ENCODE measurements around the gene TAS1R3.

TAS1R3 gene

DNA sequence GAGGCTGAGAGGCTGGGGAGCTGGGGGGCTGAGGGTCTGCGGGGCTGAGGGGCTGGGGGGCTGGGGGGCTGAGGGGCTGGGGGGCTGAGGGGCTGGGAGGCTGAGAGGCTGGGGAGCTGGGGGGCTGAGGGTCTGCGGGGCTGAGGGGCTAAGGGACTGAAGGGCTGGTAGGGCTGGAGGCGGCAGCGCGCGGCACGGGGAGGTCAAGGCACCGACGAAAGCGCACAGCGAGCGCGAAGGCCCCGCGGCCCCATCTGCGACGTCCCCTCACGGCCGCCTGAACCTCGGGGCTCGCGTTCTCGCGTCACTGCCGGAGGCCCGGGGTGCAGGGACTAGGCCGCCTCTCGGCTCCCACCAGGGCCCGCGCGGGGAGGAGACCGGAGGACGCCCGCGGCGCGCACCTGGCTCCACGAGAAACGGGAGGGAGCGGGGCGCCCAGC lies 7.0 kb upstream of the TAS1R3 start:
- no peak for DNase-seq (ENCODE audit: low read depth in 2 of 2)

DNA sequence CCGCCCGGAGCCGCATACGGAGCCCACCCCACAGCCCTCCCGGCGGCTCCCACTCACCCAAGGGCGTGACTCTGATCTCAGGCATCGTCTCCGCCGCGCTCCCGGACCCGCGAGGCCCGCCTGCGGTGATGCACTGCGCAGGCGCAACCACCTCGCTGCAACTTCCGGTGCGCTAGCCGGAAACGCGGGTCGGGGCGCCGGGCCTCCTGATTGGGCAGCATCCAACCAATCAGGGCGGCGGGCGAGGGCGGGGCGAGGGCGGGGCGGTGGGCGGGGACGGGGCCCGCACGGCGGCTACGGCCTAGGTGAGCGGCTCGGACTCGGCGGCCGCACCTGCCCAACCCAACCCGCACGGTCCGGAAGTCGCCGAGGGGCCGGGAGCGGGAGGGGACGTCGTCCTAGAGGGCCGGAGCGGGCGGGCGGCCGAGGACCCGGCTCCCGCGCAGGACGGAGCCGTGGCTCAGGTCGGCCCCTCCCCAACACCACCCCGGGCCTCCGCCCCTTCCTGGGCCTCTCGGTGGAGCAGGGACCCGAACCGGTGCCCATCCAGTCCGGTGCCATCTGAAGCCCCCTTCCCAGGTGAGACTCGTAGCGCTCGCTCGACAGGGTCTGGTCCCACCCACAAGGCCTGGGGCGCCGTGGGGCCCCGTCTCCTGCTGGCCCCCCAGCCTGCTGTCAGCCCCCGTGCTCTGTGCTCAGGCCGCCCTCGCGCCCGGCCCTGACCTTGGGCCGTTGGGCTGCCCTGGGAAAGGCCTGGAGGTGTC lies 6.4 kb upstream of the TAS1R3 start, which contains the start of the genes CPTP and INTS11:
CPTP (plus strand) TSS at position 279 of the 764 bp plus-strand sequence. CDS start 2,109 bp downstream, outside the sequence.
INTS11 (minus strand) TSS at position 137 of the 764 bp plus-strand sequence; CDS start at position 85, 52 bp downstream.
- DNase-seq (ENCODE audit: low read depth in 2 of 2) = peak; percentile 91 to 96

DNA sequence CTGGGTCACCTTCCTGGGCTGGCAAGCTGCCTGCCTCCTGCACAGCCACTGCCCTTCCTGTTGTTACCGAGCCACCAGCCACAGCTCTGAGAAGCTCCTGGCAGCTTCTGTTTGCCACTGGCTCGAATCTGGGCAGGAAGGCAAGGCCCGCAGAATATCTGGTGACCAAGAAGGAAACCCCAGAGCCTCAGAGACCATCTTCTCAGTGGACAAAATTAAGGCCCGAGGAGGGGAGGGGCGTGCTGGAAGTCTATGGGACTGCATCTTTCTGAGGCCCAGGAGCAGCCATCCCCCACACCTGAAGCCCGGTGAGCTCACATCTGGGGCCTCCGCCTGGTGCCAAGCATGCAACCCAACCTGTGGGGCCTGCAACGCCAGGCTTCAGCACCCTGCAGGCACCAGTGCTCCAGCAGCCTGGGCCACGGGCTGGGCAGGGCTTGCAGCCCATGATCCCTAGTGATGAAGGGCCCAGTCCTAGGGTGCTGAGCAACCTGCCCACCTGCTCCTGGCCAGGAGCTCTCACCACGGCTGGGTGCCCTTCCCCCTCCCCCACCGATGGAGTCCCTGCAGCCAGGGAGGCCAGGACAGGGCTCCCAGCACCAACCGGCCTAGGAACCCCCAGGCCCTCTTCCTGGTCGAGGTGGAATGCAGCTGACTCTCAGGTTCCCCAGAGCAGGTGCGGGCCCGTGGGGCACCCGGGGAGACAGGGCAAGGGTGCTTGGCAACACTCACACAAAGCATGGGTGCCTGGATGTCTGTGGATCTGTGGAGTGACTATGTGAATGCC lies 5.6 kb upstream of the TAS1R3 start:
- no peak for DNase-seq (ENCODE audit: low read depth in 2 of 2)

GRCh38 chr1:1326075-1326605 lies 4.9 kb upstream of the TAS1R3 start:
- no peak for DNase-seq (ENCODE audit: low read depth in 2 of 2)

DNA sequence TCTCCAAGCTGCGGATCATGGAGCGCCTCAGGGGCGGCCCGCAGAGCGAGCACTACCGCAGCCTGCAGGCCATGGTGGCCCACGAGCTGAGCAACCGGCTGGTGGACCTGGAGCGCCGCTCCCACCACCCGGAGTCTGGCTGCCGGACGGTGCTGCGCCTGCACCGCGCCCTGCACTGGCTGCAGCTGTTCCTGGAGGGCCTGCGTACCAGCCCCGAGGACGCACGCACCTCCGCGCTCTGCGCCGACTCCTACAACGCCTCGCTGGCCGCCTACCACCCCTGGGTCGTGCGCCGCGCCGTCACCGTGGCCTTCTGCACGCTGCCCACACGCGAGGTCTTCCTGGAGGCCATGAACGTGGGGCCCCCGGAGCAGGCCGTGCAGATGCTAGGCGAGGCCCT lies 3.8 kb upstream of the TAS1R3 start:
- no peak for DNase-seq (ENCODE audit: low read depth in 2 of 2)

DNA sequence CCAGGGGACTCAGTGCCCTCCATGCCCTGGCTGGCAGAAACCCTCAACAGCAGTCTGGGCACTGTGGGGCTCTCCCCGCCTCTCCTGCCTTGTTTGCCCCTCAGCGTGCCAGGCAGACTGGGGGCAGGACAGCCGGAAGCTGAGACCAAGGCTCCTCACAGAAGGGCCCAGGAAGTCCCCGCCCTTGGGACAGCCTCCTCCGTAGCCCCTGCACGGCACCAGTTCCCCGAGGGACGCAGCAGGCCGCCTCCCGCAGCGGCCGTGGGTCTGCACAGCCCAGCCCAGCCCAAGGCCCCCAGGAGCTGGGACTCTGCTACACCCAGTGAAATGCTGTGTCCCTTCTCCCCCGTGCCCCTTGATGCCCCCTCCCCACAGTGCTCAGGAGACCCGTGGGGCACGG lies 2.8 kb upstream of the TAS1R3 start:
- DNase-seq (ENCODE audit: low read depth in 2 of 2) = no peak

DNA sequence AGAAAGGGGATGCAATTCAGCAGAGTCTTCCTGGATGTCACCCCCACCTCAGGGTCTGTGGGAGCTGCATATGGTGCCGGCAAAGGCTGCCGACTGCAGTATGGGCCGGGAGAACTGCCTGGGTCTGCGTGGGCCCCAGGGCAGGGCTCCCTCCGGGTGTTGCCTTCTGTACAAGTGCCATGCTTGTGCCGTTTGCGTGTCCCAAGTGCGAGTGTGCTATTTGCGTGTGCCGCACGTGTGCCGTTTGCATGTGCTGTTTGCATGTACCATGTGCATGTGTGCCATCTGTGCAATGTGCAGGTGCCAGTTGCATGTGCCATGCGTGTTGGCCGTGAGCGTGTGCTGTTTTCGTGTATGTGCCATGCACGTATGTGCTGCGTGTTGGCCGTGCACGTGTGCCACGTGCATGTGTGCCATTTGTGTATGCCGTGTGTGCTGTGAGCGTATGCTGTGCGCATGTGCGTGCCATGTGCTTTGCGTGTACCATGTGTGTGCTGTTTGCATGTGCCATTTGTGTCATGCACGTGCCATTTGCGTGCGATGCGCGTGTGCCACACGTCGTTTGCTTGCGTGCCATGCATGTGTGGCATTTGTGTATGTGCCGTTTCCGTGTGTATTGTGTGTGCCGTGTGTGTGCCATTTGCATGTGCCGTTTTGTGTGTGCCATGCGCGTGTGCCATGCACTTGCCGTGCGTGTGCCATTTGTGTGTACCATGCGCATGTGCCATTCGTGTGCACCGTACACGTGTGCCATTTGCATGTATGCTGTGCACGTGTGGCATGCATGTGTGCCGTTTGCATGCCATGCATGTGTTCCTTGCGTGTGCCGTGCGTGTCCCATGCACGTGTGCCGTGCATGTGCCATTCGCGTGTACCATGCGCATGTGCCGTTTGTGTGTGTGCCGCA lies 1.5 kb upstream of the TAS1R3 start:
- no peak for DNase-seq (ENCODE audit: low read depth in 2 of 2)

GRCh38 chr1:1330366-1331067 lies 563 bp upstream of the TAS1R3 start:
- no peak for DNase-seq (ENCODE audit: low read depth in 2 of 2)

DNA sequence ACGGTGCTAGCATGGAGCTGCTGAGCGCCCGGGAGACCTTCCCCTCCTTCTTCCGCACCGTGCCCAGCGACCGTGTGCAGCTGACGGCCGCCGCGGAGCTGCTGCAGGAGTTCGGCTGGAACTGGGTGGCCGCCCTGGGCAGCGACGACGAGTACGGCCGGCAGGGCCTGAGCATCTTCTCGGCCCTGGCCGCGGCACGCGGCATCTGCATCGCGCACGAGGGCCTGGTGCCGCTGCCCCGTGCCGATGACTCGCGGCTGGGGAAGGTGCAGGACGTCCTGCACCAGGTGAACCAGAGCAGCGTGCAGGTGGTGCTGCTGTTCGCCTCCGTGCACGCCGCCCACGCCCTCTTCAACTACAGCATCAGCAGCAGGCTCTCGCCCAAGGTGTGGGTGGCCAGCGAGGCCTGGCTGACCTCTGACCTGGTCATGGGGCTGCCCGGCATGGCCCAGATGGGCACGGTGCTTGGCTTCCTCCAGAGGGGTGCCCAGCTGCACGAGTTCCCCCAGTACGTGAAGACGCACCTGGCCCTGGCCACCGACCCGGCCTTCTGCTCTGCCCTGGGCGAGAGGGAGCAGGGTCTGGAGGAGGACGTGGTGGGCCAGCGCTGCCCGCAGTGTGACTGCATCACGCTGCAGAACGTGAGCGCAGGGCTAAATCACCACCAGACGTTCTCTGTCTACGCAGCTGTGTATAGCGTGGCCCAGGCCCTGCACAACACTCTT lies 1.1 kb downstream of the TAS1R3 start:
- no peak for DNase-seq (ENCODE audit: low read depth in 2 of 2)

GRCh38 chr1:1332774-1333480 lies 1.8 kb downstream of the TAS1R3 start:
- no peak for DNase-seq (ENCODE audit: low read depth in 2 of 2)

DNA sequence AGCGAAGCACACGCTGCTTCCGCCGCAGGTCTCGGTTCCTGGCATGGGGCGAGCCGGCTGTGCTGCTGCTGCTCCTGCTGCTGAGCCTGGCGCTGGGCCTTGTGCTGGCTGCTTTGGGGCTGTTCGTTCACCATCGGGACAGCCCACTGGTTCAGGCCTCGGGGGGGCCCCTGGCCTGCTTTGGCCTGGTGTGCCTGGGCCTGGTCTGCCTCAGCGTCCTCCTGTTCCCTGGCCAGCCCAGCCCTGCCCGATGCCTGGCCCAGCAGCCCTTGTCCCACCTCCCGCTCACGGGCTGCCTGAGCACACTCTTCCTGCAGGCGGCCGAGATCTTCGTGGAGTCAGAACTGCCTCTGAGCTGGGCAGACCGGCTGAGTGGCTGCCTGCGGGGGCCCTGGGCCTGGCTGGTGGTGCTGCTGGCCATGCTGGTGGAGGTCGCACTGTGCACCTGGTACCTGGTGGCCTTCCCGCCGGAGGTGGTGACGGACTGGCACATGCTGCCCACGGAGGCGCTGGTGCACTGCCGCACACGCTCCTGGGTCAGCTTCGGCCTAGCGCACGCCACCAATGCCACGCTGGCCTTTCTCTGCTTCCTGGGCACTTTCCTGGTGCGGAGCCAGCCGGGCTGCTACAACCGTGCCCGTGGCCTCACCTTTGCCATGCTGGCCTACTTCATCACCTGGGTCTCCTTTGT lies 2.6 kb downstream of the TAS1R3 start:
- DNase-seq (ENCODE audit: low read depth in 2 of 2) = no peak

DNA sequence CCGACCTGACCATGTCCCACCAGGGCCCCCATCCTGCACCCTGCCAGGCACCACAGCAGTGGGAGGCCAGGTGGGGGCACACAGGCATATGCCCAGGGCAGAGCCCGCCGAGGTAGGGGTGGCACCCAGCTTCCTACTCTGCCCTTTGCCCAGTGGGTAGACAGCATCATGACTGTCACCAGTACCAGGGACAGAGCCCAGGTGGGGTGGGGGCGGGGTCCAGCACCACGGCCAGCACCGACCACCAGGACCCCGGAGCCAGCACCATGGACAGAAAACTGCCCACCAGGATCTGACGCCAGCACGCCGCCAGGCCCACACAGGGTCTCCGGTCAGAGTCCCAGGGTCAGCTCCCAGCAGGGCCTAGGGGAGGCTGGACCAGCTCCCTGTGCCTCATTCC lies 3.8 kb downstream of the TAS1R3 start:
- DNase-seq (ENCODE audit: low read depth in 2 of 2) = no peak

DNA sequence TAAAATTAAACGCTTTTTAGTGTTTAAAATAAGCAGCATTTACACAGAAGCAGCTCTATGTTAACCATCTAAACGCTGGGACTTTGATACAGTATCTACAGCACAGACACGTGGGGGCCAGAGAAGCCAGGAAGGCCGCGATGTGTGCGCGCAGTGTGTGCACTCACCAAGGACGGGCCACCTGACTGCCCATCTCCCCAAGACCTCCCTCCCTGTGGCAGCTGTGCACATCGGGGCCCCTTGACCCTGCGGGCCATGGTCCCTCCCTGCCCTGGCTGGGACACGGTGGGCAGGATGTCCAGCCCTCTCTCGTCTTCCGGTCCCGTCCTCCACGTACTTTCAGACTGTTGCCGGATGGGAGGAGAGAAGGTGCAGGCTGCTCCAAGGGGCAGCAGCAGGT lies 4.2 kb downstream of the TAS1R3 start:
- no peak for DNase-seq (ENCODE audit: low read depth in 2 of 2)

DNA sequence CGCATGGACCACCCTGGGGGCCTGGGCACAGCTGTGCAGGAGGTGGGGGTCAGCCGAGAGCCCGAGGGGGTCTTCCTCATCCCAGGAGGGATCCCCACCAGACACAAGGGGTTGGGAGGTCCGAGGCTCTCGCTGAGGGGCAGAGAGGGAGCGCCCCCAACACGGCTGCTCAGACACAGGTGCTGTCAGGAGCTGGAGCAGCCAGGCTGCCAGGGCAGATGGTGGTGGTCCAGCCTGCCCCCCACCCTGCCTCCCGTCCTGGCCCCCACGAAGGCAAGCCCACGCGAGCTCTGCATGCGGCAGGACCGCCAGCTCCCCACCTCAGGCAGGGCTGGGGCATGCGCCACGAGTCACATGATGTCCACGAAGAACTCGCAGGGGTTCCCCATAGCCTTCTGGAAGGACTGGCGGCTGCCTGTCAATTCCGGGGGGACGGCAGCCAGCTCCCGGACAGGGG lies 4.7 kb downstream of the TAS1R3 start:
- no peak for DNase-seq (ENCODE audit: low read depth in 2 of 2)

- DNase-seq (ENCODE audit: low read depth in 2 of 2) = no peak
These were observed 5.4 kb downstream of the TAS1R3 start for GRCh38 chr1:1336446-1336845.

- no peak for DNase-seq (ENCODE audit: low read depth in 2 of 2)
These were observed 6.1 kb downstream of the TAS1R3 start for GRCh38 chr1:1336931-1337792.

DNA sequence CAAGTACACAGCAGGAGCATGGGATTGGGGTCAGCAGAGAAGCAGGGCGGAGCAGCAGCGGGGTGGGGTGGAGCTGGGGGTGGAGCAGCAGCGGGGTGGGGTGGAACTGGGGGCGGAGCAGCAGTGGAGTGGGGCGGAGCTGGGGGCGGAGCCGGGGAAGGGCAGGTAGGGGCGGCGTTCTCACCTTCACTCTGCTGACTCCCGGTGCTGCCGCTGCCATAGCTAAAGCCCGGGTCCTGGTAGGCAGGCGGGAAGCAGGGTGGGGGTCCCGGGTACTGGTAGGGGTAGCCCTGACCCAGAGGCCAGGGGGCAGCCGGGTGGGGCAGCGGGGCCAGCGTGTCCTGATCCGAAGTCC lies 6.7 kb downstream of the TAS1R3 start:
- no peak for DNase-seq (ENCODE audit: low read depth in 2 of 2)

DNA sequence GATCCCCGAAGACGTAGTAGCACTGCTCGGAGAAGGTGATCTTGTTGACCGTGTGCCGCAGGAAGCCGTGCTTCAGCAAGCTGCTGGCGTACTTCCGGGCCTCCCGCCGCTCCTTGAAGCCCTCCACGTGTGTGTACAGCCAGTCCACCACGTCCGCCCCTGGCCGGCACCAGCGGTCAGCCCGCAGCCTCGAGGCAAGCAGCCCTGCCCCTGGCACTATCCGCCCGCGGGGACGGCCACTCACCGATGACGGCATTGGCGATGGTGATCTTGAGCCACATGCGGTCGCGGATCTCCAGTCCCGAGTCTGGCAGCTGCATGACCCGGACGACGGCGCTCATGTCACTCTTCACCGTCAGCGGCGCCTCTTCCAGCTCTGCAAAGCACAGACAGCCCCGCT lies 7.2 kb downstream of the TAS1R3 start:
- no peak for DNase-seq (ENCODE audit: low read depth in 2 of 2)

Data from stimulated activated CD8-positive, alpha-beta memory T cell treated with anti-CD3 and anti-CD28 coated beads, Interleukin-2, amount 100 ng/mL, for 1 hour (primary cell).